ENCODE results near the gene MPDU1. TPM values are rescaled to one million over a fixed set of nuclear protein-coding genes. Genes with fewer than 3 reads are reported as not detected.

MPDU1 gene
- total and polyA plus RNA-seq, 2 of the 13 experiments (the other 11 are each of a cell fraction or from before 2014, with no cell fraction given) = 112 to 167 TPM

DNA sequence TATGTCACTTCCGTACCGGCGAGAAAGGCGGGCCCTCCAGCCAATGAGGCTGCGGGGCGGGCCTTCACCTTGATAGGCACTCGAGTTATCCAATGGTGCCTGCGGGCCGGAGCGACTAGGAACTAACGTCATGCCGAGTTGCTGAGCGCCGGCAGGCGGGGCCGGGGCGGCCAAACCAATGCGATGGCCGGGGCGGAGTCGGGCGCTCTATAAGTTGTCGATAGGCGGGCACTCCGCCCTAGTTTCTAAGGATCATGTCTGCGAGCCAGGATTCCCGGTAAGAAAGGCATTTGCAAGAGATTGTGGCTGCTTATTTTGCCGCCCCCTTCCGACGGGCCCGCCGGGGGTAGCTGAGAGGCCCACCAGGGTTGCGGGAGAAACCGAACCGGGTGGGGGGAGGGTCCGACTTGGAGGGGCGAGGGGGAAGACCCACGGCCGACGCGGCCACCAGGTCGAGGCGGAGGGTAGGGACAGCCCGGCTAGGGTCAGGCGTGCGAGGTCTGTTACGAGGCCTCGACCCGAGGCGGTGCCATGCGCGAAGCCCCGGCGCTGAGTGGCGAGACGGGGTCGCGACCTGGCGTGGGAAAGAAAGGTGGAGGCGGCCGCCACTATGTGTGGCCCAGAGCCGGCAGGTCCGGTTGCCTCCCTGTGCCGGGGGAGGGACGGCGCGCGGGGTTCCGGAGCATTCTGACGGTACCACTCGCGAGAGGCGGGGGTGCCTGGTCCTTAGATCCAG, 10.9 kb upstream of the MPDU1 start (continued):
- no peak for TF ChIP-seq HOXA7 (CRISPR knock-in tag; IDR thresholded peaks at IDR 0.05)
- TF ChIP-seq SP140L (CRISPR knock-in tag; IDR thresholded peaks at IDR 0.05; ENCODE audit: borderline replicate concordance) = no peak; the same call in 1 of the 2 replicates
- TF ChIP-seq CEBPG (CRISPR knock-in tag; IDR thresholded peaks at IDR 0.05) = no peak
- TF ChIP-seq ZMAT3 (CRISPR knock-in tag; conservative IDR thresholded peaks at IDR 0.05) = peak; percentile 46; the same call in 1 of the 2 replicates
- TF ChIP-seq ZNF776 (CRISPR knock-in tag; IDR thresholded peaks at IDR 0.05) = peak; percentile 61; the same call in 1 of the 2 replicates
- peak; percentile 86 for TF ChIP-seq AGO1 (IDR thresholded peaks at IDR 0.05; ENCODE audit: low read depth, low read length, poor library complexity, severe bottlenecking)
- TF ChIP-seq, protein P1, sequence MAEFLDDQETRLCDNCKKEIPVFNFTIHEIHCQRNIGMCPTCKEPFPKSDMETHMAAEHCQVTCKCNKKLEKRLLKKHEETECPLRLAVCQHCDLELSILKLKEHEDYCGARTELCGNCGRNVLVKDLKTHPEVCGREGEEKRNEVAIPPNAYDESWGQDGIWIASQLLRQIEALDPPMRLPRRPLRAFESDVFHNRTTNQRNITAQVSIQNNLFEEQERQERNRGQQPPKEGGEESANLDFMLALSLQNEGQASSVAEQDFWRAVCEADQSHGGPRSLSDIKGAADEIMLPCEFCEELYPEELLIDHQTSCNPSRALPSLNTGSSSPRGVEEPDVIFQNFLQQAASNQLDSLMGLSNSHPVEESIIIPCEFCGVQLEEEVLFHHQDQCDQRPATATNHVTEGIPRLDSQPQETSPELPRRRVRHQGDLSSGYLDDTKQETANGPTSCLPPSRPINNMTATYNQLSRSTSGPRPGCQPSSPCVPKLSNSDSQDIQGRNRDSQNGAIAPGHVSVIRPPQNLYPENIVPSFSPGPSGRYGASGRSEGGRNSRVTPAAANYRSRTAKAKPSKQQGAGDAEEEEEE (CRISPR knock-in tag; IDR thresholded peaks at IDR 0.05; ENCODE audit: borderline replicate concordance) = no peak
- TF ChIP-seq ZSCAN9 (CRISPR knock-in tag; IDR thresholded peaks at IDR 0.05; ENCODE audit: borderline replicate concordance) = peak; percentile 23; the same call in 1 of the 2 replicates
- peak; percentile 16; the same call in 1 of the 2 replicates for TF ChIP-seq ZFP37 (CRISPR knock-in tag; IDR thresholded peaks at IDR 0.05; ENCODE audit: borderline replicate concordance)
- TF ChIP-seq ATAD3A (CRISPR knock-in tag; IDR thresholded peaks at IDR 0.05) = no peak
- no peak for TF ChIP-seq HMGA1 (CRISPR knock-in tag; conservative IDR thresholded peaks at IDR 0.05)
- TF ChIP-seq ZNF264 (CRISPR knock-in tag; IDR thresholded peaks at IDR 0.05) = no peak
- no peak for TF ChIP-seq ZNF468 (CRISPR knock-in tag; IDR thresholded peaks at IDR 0.05)
- TF ChIP-seq, protein P2, sequence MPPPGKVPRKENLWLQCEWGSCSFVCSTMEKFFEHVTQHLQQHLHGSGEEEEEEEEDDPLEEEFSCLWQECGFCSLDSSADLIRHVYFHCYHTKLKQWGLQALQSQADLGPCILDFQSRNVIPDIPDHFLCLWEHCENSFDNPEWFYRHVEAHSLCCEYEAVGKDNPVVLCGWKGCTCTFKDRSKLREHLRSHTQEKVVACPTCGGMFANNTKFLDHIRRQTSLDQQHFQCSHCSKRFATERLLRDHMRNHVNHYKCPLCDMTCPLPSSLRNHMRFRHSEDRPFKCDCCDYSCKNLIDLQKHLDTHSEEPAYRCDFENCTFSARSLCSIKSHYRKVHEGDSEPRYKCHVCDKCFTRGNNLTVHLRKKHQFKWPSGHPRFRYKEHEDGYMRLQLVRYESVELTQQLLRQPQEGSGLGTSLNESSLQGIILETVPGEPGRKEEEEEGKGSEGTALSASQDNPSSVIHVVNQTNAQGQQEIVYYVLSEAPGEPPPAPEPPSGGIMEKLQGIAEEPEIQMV (CRISPR knock-in tag; IDR thresholded peaks at IDR 0.05; ENCODE audit: low read depth) = 0 out of 2 replicates have a peak, but pooled peaks have one; percentile 11
- no peak for TF ChIP-seq NCOA2 (CRISPR knock-in tag; IDR thresholded peaks at IDR 0.05)
- TF ChIP-seq, protein P3, sequence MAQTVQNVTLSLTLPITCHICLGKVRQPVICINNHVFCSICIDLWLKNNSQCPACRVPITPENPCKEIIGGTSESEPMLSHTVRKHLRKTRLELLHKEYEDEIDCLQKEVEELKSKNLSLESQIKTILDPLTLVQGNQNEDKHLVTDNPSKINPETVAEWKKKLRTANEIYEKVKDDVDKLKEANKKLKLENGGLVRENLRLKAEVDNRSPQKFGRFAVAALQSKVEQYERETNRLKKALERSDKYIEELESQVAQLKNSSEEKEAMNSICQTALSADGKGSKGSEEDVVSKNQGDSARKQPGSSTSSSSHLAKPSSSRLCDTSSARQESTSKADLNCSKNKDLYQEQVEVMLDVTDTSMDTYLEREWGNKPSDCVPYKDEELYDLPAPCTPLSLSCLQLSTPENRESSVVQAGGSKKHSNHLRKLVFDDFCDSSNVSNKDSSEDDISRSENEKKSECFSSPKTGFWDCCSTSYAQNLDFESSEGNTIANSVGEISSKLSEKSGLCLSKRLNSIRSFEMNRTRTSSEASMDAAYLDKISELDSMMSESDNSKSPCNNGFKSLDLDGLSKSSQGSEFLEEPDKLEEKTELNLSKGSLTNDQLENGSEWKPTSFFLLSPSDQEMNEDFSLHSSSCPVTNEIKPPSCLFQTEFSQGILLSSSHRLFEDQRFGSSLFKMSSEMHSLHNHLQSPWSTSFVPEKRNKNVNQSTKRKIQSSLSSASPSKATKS (CRISPR knock-in tag; IDR thresholded peaks at IDR 0.05) = peak; percentile 85
- TF ChIP-seq ZNF333 (CRISPR knock-in tag; IDR thresholded peaks at IDR 0.05; ENCODE audit: borderline replicate concordance) = no peak; the same call in 1 of the 2 replicates
- TF ChIP-seq SIX1 (CRISPR knock-in tag; IDR thresholded peaks at IDR 0.05; ENCODE audit: borderline replicate concordance) = no peak
- TF ChIP-seq GFI1 (CRISPR knock-in tag; IDR thresholded peaks at IDR 0.05; ENCODE audit: borderline replicate concordance) = peak; percentile 76; the same call in 1 of the 2 replicates
- TF ChIP-seq SKI (IDR thresholded peaks at IDR 0.05; ENCODE audit: partially characterized antibody) = no peak
- peak; percentile 79; the same call in 1 of the 2 replicates for TF ChIP-seq ZNF317 (CRISPR knock-in tag; IDR thresholded peaks at IDR 0.05)
- TF ChIP-seq, protein P4, sequence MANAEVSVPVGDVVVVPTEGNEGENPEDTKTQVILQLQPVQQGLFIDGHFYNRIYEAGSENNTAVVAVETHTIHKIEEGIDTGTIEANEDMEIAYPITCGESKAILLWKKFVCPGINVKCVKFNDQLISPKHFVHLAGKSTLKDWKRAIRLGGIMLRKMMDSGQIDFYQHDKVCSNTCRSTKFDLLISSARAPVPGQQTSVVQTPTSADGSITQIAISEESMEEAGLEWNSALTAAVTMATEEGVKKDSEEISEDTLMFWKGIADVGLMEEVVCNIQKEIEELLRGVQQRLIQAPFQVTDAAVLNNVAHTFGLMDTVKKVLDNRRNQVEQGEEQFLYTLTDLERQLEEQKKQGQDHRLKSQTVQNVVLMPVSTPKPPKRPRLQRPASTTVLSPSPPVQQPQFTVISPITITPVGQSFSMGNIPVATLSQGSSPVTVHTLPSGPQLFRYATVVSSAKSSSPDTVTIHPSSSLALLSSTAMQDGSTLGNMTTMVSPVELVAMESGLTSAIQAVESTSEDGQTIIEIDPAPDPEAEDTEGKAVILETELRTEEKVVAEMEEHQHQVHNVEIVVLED (CRISPR knock-in tag; IDR thresholded peaks at IDR 0.05; ENCODE audit: borderline replicate concordance) = 0 out of 2 replicates have a peak, but pooled peaks have one; percentile 70
- no peak; the same call in 1 of the 2 replicates for TF ChIP-seq ZBTB7B (CRISPR knock-in tag; IDR thresholded peaks at IDR 0.05)

All from HepG2 (cell line).